SK-N-SH (cell line): ENCODE measurements around the gene KRT40.

Experiments used
- EP300 ChIP-seq, 2 experiments: IDR thresholded peaks; 2 replicates each; pipeline versions ENCODE4 v1.4.0 to v1.6.1; 2012; ENCODE audit warnings: borderline replicate concordance in 1 of 2, low read depth in 1 of 2, low read length in 1 of 2
- FOXM1 ChIP-seq: IDR thresholded peaks from 2 replicates; pipeline ENCODE4 v1.4.0; 2012; ENCODE audit warnings: low read depth, mild to moderate bottlenecking
- GATA2 ChIP-seq: sonication (generic); formaldehyde crosslinking; IDR thresholded peaks from 2 replicates; pipeline ENCODE4 v1.5.0; 2020; ENCODE audit warnings: mild to moderate bottlenecking, missing genetic modification reagents
- NFIC ChIP-seq: IDR thresholded peaks from 2 replicates; pipeline ENCODE4 v1.4.0; 2012; ENCODE audit warnings: borderline replicate concordance
- POLR2AphosphoS5 ChIP-seq: IDR thresholded peaks from 2 replicates; pipeline ENCODE4 v1.6.1; 2012; ENCODE audit warnings: low read depth, low read length
- RAD21 ChIP-seq: IDR thresholded peaks from 2 replicates; pipeline ENCODE4 v1.6.1; 2012; ENCODE audit warnings: mild to moderate bottlenecking, low read length
- TF ChIP-seq, protein P1 (sequence below): IDR thresholded peaks from 2 replicates; pipeline ENCODE4 v1.4.0; 2012; ENCODE audit warnings: low read depth, borderline replicate concordance
- TF ChIP-seq, protein P2 (sequence below): IDR thresholded peaks from 2 replicates; pipeline ENCODE4 v1.6.1; 2012; ENCODE audit warnings: mild to moderate bottlenecking, low read depth, low read length, moderate library complexity
- TF ChIP-seq, protein P3 (sequence below): fragments of 200-600 bp; sonication (generic); IDR thresholded peaks from 2 replicates; pipeline ENCODE4 v1.6.1; 2017; ENCODE audit warnings: antibody characterized with exemption, mild to moderate bottlenecking, moderate library complexity

DNA sequence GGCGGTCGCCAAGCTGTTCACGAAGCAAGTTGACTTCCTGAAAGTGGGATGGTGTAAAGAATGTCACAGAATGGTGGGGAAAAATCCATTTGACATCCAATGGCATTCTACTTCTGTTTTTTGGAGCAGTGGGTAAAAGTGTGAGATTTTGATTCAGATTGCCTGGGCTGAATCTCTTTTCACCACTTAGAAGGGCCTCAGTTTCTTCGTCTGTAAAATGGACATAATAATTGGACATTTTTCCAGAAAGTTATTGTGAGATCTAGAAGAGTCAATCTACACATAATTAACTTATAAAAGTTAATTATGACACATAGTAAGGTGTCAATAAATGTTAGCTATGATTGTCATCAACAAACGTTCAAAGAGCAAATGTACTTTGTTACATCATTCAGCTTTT is 3.0 kb downstream of the KRT40 start:
- TF ChIP-seq, protein P1, sequence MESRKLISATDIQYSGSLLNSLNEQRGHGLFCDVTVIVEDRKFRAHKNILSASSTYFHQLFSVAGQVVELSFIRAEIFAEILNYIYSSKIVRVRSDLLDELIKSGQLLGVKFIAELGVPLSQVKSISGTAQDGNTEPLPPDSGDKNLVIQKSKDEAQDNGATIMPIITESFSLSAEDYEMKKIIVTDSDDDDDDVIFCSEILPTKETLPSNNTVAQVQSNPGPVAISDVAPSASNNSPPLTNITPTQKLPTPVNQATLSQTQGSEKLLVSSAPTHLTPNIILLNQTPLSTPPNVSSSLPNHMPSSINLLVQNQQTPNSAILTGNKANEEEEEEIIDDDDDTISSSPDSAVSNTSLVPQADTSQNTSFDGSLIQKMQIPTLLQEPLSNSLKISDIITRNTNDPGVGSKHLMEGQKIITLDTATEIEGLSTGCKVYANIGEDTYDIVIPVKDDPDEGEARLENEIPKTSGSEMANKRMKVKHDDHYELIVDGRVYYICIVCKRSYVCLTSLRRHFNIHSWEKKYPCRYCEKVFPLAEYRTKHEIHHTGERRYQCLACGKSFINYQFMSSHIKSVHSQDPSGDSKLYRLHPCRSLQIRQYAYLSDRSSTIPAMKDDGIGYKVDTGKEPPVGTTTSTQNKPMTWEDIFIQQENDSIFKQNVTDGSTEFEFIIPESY, result no peak
- no peak for TF ChIP-seq EP300 (IDR thresholded peaks at IDR 0.05; ENCODE audit: borderline replicate concordance in 1 of 2, low read depth in 1 of 2, low read length in 1 of 2)
- TF ChIP-seq, protein P2, sequence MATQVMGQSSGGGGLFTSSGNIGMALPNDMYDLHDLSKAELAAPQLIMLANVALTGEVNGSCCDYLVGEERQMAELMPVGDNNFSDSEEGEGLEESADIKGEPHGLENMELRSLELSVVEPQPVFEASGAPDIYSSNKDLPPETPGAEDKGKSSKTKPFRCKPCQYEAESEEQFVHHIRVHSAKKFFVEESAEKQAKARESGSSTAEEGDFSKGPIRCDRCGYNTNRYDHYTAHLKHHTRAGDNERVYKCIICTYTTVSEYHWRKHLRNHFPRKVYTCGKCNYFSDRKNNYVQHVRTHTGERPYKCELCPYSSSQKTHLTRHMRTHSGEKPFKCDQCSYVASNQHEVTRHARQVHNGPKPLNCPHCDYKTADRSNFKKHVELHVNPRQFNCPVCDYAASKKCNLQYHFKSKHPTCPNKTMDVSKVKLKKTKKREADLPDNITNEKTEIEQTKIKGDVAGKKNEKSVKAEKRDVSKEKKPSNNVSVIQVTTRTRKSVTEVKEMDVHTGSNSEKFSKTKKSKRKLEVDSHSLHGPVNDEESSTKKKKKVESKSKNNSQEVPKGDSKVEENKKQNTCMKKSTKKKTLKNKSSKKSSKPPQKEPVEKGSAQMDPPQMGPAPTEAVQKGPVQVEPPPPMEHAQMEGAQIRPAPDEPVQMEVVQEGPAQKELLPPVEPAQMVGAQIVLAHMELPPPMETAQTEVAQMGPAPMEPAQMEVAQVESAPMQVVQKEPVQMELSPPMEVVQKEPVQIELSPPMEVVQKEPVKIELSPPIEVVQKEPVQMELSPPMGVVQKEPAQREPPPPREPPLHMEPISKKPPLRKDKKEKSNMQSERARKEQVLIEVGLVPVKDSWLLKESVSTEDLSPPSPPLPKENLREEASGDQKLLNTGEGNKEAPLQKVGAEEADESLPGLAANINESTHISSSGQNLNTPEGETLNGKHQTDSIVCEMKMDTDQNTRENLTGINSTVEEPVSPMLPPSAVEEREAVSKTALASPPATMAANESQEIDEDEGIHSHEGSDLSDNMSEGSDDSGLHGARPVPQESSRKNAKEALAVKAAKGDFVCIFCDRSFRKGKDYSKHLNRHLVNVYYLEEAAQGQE, result no peak
- TF ChIP-seq, protein P3, sequence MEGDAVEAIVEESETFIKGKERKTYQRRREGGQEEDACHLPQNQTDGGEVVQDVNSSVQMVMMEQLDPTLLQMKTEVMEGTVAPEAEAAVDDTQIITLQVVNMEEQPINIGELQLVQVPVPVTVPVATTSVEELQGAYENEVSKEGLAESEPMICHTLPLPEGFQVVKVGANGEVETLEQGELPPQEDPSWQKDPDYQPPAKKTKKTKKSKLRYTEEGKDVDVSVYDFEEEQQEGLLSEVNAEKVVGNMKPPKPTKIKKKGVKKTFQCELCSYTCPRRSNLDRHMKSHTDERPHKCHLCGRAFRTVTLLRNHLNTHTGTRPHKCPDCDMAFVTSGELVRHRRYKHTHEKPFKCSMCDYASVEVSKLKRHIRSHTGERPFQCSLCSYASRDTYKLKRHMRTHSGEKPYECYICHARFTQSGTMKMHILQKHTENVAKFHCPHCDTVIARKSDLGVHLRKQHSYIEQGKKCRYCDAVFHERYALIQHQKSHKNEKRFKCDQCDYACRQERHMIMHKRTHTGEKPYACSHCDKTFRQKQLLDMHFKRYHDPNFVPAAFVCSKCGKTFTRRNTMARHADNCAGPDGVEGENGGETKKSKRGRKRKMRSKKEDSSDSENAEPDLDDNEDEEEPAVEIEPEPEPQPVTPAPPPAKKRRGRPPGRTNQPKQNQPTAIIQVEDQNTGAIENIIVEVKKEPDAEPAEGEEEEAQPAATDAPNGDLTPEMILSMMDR, result no peak
- TF ChIP-seq POLR2AphosphoS5, result no peak
- TF ChIP-seq RAD21, result no peak
- TF ChIP-seq GATA2 (CRISPR knock-in tag), result no peak
- TF ChIP-seq NFIC, result no peak
- no peak for TF ChIP-seq FOXM1
